ENCODE data around the gene ABLIM1.

- TF ChIP-seq EZH2phosphoT487 (IDR thresholded peaks at IDR 0.05; ENCODE audit: unreplicated experiment) (no peak), POLR2AphosphoS5 (IDR thresholded peaks at IDR 0.05; ENCODE audit: low read depth) (no peak), CTCF (conservative IDR thresholded peaks at IDR 0.05; ENCODE audit: low read depth in 2 of 2) (no peak), REST (IDR thresholded peaks at IDR 0.05; ENCODE audit: unreplicated experiment) (no peak)
Measured at GRCh38 chr10:114643158-114643557, 14.9 kb downstream of the ABLIM1 start.
